PFSK-1 (cell line): ENCODE measurements around the gene CIAO3.

Experiments used
- FOXP2 ChIP-seq: optimal IDR thresholded peaks from 2 replicates; pipeline ENCODE3; 2011; ENCODE audit warnings: borderline replicate concordance, control low read depth, inconsistent platforms; ENCODE audit not compliant: insufficient read depth; ENCODE audit errors: extremely low read length, extremely low read depth
- POLR2AphosphoS5 ChIP-seq: IDR thresholded peaks from 2 replicates; pipeline ENCODE4 v1.6.1; 2012; ENCODE audit warnings: low read depth, mild to moderate bottlenecking, control low read depth, low read length, moderate library complexity
- SIN3A ChIP-seq: IDR thresholded peaks from 2 replicates; pipeline ENCODE4 v1.6.1; 2012; ENCODE audit warnings: mild to moderate bottlenecking, low read length, moderate library complexity, borderline replicate concordance; ENCODE audit not compliant: insufficient read depth
- TAF1 ChIP-seq: IDR thresholded peaks from 2 replicates; pipeline ENCODE4 v1.6.1; 2012; ENCODE audit warnings: low read length, control low read depth, borderline replicate concordance; ENCODE audit not compliant: insufficient read depth
- TF ChIP-seq, protein P1 (sequence below), 2 experiments: IDR thresholded peaks; 2 replicates each; pipeline versions ENCODE4 v1.6.1 to v1.8.0; 2011 to 2012; ENCODE audit warnings: low read depth in 2 of 2, low read length in 2 of 2, control low read depth in 1 of 2, inconsistent platforms in 1 of 2, mild to moderate bottlenecking in 1 of 2, moderate library complexity in 1 of 2; ENCODE audit not compliant: insufficient read depth in 1 of 2

The CIAO3 gene

DNA sequence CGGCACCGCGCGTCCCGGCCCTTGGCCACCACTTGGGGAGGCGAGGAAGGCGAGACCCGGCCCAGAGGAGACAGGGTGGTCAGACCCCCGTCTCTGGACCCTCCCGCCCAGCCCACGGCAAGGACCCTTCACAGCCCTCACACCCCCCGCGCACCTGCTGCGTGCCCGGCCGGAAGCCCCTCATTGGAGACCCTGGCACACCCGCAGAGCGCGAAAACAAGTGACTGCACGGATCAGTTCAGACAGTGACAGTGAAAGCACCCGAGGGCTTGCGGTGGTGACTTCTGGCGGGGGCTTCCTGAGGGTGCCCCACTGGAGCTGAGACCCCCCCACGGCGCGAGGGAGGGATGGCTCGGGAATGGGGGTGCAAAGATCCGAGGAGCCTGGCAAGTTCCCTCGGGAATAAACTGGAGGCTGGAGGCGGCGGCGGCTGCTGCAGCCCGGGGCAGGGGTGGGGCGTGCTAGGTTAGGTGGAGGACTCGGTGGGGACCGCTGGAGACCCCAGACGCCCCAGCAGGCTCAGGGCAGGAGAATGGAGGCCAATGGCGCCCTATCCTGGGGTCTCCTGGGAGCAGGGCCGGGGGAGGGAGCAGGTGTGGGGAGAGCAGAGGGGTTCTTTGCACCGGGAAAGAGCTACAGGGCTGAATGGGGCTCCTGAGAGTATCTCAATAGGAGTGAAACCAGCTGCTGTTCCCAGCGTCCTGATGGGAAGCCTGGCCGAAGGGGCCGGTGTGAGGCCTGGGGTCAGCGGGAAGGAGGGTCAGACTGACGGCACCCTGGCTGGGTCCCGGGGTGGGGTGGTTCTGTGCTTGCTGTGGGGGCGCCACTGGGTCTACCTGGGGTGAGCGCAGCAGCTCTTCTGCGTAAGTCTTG lies 34.4 kb downstream of the CIAO3 start:
- TF ChIP-seq POLR2AphosphoS5, result no peak
- no peak for TF ChIP-seq SIN3A
- TF ChIP-seq TAF1, result no peak
- TF ChIP-seq, protein P1, sequence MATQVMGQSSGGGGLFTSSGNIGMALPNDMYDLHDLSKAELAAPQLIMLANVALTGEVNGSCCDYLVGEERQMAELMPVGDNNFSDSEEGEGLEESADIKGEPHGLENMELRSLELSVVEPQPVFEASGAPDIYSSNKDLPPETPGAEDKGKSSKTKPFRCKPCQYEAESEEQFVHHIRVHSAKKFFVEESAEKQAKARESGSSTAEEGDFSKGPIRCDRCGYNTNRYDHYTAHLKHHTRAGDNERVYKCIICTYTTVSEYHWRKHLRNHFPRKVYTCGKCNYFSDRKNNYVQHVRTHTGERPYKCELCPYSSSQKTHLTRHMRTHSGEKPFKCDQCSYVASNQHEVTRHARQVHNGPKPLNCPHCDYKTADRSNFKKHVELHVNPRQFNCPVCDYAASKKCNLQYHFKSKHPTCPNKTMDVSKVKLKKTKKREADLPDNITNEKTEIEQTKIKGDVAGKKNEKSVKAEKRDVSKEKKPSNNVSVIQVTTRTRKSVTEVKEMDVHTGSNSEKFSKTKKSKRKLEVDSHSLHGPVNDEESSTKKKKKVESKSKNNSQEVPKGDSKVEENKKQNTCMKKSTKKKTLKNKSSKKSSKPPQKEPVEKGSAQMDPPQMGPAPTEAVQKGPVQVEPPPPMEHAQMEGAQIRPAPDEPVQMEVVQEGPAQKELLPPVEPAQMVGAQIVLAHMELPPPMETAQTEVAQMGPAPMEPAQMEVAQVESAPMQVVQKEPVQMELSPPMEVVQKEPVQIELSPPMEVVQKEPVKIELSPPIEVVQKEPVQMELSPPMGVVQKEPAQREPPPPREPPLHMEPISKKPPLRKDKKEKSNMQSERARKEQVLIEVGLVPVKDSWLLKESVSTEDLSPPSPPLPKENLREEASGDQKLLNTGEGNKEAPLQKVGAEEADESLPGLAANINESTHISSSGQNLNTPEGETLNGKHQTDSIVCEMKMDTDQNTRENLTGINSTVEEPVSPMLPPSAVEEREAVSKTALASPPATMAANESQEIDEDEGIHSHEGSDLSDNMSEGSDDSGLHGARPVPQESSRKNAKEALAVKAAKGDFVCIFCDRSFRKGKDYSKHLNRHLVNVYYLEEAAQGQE (IDR thresholded peaks at IDR 0.05; ENCODE audit: insufficient read depth in 1 of 2, low read depth in 2 of 2, low read length in 2 of 2), result no peak
- no peak for TF ChIP-seq FOXP2

DNA sequence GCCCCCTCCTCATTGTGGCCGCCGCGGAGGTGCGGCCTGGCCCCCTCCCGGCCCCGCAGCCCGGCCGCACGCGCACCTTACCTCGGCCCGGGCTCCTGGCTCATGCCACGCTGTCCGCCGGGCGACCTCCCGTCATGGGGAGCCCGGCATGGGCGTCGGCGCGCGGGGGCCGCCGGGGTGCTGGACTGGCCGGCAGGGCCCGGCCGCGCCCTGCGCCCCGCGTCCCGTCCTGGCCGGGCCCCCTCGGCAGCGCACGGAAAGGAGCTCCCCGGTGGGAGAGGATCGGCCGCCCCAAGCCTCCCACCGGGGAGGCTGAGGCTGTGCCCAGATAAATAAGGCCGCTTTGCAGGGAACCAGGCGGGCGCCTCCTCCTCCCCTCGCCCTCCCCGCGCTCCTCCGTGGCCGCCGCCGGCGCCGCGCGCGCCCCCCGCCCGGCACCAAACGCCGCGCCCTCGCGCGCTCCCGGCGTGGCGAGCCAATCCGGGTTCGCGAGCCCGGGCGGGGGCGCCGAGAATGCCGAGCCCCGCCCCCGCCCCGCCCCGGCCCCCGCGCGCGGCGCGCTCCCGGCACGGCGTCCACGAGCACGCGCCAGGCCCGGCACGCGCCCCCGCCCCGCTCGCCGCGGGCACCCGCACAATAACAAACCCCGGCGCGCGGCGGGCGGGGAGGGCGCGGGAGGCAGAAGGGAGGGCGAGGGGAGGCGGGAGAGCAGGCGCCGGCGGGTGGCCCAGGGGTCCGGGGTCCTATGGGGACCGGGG lies 35.2 kb downstream of the CIAO3 start, which contains the start of gene FBXL16:
Gene FBXL16, minus strand, starts transcription at position 371 of the 758 bp plus-strand sequence. CDS start 8,396 bp downstream, outside the sequence.
- no peak for TF ChIP-seq FOXP2
- TF ChIP-seq SIN3A, result no peak
- TF ChIP-seq POLR2AphosphoS5, result no peak
- TF ChIP-seq TAF1, result no peak
- TF ChIP-seq, protein P1 (IDR thresholded peaks at IDR 0.05; ENCODE audit: insufficient read depth in 1 of 2, low read depth in 2 of 2, low read length in 2 of 2), result no peak

DNA sequence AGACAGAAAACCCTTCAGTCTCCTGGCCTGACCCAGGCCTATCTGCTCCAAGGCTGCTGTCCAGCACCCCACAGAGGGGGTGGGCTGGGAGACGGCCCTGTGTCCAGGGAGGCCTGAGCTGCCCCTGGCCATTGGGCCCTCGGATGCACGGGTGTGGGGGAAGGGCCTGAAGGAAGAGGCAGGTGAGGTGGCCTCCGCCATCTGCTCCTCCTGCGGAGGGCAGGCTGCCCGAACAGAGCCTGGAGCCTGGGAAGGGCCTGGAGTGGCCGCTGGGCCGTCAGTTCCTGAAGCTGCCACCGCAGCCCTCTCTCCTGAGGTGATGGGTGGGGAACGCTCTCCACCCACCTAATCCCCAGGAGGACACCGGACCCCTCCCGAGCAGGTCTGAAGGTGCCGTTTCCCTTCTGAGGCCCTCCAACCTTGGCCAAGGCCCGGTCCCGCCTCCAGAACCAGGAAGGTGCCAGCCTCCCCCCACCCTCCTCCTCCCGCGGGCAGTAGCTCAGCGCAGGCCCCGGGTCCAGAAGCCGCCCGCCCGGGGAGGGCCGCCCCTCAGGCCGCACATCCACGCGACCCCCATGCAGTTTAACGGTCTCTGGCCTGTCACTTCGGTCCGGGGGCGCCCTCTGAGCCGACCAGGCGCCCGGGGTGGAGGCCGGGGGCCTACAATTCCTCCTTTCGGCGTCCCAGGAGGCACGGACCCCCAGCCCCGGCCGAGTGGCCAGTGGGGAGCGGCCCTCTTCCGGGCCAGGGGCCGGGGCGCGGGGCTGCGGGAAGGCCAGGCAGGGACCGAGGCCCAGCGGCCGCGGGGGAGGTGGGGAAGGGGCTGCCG lies 36.0 kb downstream of the CIAO3 start:
- TF ChIP-seq, protein P1 (IDR thresholded peaks at IDR 0.05; ENCODE audit: insufficient read depth in 1 of 2, low read depth in 2 of 2, low read length in 2 of 2), result peak; percentile 72 to 89
- no peak for TF ChIP-seq SIN3A

DNA sequence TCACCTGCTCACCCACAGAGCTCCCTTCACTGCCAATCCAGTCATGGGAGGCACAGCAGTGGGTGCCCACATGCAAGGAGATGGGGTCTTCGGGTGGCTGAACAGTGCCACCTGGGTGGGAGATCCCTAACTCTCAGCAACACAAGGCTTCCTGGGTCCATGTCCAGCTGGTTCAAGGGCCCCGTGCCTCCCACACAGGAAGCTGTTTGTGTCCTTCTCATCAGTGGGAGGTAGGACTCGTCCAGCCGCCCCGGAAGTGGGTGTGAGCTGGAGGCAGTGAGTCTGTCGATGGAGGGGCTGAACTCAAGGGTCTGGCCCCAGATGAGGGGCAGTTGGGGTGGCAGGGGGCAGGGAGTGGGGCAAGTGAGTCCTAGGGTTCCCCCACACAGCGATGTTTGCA lies 36.8 kb downstream of the CIAO3 start:
- TF ChIP-seq, protein P1 (IDR thresholded peaks at IDR 0.05; ENCODE audit: insufficient read depth in 1 of 2, low read depth in 2 of 2, low read length in 2 of 2), result no peak
- TF ChIP-seq TAF1 (no peak), FOXP2 (no peak), SIN3A (no peak), POLR2AphosphoS5 (no peak)
